ENCODE measurements around the gene TSPO. TPM values are rescaled to one million over a fixed set of nuclear protein-coding genes. Genes with fewer than 3 reads are reported as not detected.

Gene TSPO
- total and polyA plus RNA-seq, 11 donors = 69.0 to 335 (median 125) TPM

DNA sequence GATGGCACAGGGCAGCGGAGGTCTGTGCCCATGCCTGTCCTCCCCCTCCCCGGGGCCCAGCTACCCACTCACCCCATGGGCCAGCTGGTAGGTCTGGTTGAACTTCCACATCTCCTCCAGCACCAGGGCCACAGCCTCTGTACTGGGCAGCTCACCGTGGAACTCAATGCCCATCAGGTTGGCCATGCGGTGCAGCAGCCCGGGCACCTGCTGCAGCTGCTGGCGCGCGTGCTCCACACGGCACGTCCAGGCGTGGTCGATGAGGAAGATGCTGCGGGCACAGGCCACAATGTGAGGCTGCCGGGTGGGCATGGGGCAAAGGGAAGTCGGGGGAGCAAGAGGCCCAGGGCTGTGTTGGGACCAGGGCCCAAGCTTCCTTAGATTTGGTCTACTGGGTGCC lies 29.3 kb downstream of the TSPO start:
- Histone ChIP-seq H3K27me3 (no peaks in the 10 kb centered on the region), H3K4me1 (peaks cover 0 to 22% (median 4%) of the 10 kb centered on the region in 12 donors), H3K9me3 (no peaks in the 10 kb centered on the region), H3K4me3 (no peak overlapping the region), H3K36me3 (peaks cover 0 to 31% (median 19%) of the 10 kb centered on the region in 9 donors), H3K27ac (no peak overlapping the region)
- intact Hi-C loops (cut with DNase I) = no loop called here
- TF ChIP-seq, protein P1, sequence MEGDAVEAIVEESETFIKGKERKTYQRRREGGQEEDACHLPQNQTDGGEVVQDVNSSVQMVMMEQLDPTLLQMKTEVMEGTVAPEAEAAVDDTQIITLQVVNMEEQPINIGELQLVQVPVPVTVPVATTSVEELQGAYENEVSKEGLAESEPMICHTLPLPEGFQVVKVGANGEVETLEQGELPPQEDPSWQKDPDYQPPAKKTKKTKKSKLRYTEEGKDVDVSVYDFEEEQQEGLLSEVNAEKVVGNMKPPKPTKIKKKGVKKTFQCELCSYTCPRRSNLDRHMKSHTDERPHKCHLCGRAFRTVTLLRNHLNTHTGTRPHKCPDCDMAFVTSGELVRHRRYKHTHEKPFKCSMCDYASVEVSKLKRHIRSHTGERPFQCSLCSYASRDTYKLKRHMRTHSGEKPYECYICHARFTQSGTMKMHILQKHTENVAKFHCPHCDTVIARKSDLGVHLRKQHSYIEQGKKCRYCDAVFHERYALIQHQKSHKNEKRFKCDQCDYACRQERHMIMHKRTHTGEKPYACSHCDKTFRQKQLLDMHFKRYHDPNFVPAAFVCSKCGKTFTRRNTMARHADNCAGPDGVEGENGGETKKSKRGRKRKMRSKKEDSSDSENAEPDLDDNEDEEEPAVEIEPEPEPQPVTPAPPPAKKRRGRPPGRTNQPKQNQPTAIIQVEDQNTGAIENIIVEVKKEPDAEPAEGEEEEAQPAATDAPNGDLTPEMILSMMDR (IDR thresholded peaks at IDR 0.05) = no peak
- TF ChIP-seq POLR2A (IDR thresholded peaks at IDR 0.05) = no peak
- ATAC-seq = no peak
- WGBS, 4 donors = 94 to 100% (median 94%) methylated on average over 7 to 15 of the region's 15 CpGs; no CpG with 5 or more reads in 1 of the 4 donors
- peak in 2 of 5 donors; percentile 16 to 38 for DNase-seq

DNA sequence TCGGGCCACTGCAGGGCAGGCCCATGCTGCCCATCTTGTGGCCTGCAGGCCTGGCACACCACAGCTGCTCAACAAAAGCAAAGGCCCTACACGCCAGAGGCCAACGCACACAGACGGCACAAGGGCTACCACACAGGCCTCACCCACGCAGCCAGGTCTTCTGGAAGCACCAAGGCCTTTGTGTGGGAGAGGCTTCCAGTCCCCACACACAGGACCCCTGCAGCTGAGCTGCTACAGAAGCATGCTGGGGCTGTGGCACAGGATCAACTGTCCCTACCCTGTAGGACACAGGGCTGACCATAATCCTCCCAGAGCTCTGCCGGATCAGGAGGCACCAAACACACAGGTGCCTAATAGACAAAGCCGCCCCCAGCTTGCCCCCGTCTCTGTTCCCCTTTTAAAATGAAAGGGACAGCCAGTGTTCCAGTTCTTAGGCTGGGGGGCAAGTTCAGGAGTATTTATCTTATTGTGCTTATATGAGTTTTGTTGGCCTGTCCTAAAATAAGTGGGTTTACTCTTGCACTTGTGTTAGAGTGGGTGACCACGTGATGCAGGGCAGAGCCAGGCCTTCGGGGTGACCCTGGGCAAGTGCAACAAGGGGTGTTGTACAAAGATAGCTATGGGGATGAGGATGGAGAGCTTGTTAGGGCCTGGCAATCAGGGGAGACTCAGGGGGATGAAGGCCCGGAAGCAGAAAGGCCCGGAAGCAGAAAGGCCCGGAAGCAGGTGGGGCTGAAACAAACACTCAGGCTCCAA lies 30.1 kb downstream of the TSPO start:
- WGBS, 4 donors = 89 to 94% (median 92%) methylated on average over 13 of the region's 13 CpGs
- intact Hi-C loops (cut with DNase I) = no loop called here
- H3K4me1 ChIP-seq = peaks cover 0 to 30% (median 12%) of the 10 kb centered on the region in 12 donors
- H3K27ac ChIP-seq = no peak overlapping the region
- H3K36me3 ChIP-seq = peaks cover 0 to 28% (median 14%) of the 10 kb centered on the region in 9 donors
- no peak for ATAC-seq
- H3K27me3 ChIP-seq = no peaks in the 10 kb centered on the region
- no peaks in the 10 kb centered on the region for H3K9me3 ChIP-seq
- TF ChIP-seq, protein P1 (IDR thresholded peaks at IDR 0.05) = no peak
- TF ChIP-seq POLR2A (IDR thresholded peaks at IDR 0.05) = no peak
- peak in 2 of 5 donors; percentile 18 to 42 for DNase-seq
- H3K4me3 ChIP-seq = no peak overlapping the region

DNA sequence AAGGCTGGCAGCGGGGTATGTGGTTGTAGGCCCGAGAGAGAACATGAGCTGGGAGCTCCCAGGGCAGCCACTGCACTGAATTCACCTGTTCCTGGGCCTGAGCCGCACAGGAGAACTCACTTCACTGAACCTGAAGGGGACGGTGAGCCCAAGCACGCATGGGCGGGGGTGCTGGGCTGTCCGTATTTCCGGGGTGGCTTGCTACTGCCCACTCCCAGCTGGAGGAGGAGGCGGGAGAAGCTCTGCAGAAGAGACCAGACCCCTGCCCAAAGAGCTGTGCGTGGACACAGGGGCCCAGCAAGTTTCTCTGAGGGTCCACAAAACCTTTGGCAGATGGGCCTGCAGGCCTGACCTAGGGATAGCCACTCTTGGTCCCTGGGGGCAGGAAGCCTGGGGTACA lies 30.8 kb downstream of the TSPO start:
- 89 to 96% (median 95%) methylated on average over 6 to 10 of the region's 10 CpGs for whole genome bisulfite sequencing, 4 donors
- Histone ChIP-seq H3K27ac (no peak overlapping the region), H3K4me1 (peaks cover 0 to 31% (median 13%) of the 10 kb centered on the region in 12 donors), H3K36me3 (peaks cover 0 to 26% (median 14%) of the 10 kb centered on the region in 9 donors), H3K9me3 (no peaks in the 10 kb centered on the region), H3K4me3 (no peak overlapping the region), H3K27me3 (no peaks in the 10 kb centered on the region)
- TF ChIP-seq POLR2A (IDR thresholded peaks at IDR 0.05) = no peak
- TF ChIP-seq, protein P1 (IDR thresholded peaks at IDR 0.05) = no peak
- ATAC-seq (no peak), DNase-seq (peak in 2 of 5 donors; percentile 20 to 28)
- intact Hi-C loops (cut with DNase I) = no loop called here

DNA sequence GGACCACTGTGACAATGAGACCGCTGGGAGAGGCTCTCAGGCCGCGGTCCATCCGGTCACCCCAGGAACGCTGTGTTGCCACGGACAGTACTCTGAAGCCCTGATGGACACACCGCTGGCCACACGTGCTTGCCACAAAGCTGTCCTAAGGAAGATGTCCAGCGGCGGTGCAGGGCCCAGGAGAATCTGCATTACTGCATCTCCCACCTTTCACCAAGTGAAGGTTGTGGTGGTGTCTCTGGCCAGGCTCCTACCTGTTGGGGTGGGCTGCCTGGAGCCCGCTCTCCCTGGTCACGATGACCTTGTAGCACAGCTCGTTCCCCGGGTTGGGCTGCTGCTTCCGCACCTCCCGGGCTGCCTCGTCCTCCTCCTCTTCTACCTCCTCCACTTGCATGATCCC lies 31.4 kb downstream of the TSPO start:
- TF ChIP-seq POLR2A (IDR thresholded peaks at IDR 0.05) = no peak
- TF ChIP-seq, protein P1 (IDR thresholded peaks at IDR 0.05) = no peak
- Histone ChIP-seq H3K27ac (no peak overlapping the region), H3K4me3 (no peak overlapping the region), H3K27me3 (no peaks in the 10 kb centered on the region), H3K9me3 (no peaks in the 10 kb centered on the region), H3K36me3 (peaks cover 0 to 25% (median 14%) of the 10 kb centered on the region in 9 donors), H3K4me1 (peaks cover 0 to 31% (median 13%) of the 10 kb centered on the region in 12 donors)
- DNase-seq (peak in 2 of 5 donors; percentile 21 to 33), ATAC-seq (no peak)
- intact Hi-C loops (cut with DNase I) = no loop called here
- 92 to 97% (median 95%) methylated on average over 7 to 17 of the region's 17 CpGs for WGBS, 4 donors

Data from heart left ventricle (tissue), 16 donors.